Measurements from ENCODE around the gene RPL7L1.

RPL7L1 gene

DNA sequence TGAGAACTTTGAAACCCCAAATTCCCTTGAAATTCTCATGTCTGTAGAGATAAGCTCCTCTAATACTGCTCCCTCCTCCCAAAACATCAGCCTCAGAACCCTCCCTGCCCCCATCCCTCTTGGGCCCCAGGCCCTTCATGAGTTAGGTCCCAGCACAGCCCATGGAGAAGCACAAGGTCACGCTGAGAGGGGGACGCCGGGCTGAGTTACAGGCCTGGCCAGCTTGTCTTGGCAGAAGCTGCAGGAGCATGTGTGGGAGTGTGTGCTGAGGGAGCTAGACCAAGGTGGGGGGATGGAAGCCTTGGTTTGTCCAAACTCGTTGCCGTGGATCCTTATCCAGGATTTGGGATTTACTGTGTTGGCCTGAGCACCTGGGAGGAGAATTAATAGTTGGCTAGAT is 27.9 kb downstream of the RPL7L1 start:
- H3K36me3 ChIP-seq (ENCODE audit: control insufficient read depth, insufficient read depth, low read length): no peaks in the 10 kb centered on the region
- H3K4me1 ChIP-seq (ENCODE audit: control insufficient read depth, insufficient read depth, low read length, poor library complexity, severe bottlenecking): peaks cover 5% of the 10 kb centered on the region
- peaks cover 10% of the 10 kb centered on the region for H3K27me3 ChIP-seq (replicated peaks; ENCODE audit: control insufficient read depth, insufficient read depth, low read length, poor library complexity, severe bottlenecking)
- no peak overlapping the region for H3K27ac ChIP-seq (ENCODE audit: insufficient read depth, low read length, poor library complexity, severe bottlenecking)
- H3K4me3 ChIP-seq (ENCODE audit: insufficient read depth, low read depth, low read length, poor library complexity, severe bottlenecking): no peak overlapping the region
- no peak for DNase-seq
- no peaks in the 10 kb centered on the region for H3K9me3 ChIP-seq (ENCODE audit: control insufficient read depth, low read length)

- H3K9me3 ChIP-seq (ENCODE audit: control insufficient read depth, low read length): no peaks in the 10 kb centered on the region
- no peak overlapping the region for H3K27ac ChIP-seq (ENCODE audit: insufficient read depth, low read length, poor library complexity, severe bottlenecking)
- H3K4me1 ChIP-seq (ENCODE audit: control insufficient read depth, insufficient read depth, low read length, poor library complexity, severe bottlenecking): peaks cover 5% of the 10 kb centered on the region
- no peak for DNase-seq
- H3K36me3 ChIP-seq (ENCODE audit: control insufficient read depth, insufficient read depth, low read length): no peaks in the 10 kb centered on the region
- no peak overlapping the region for H3K4me3 ChIP-seq (ENCODE audit: insufficient read depth, low read depth, low read length, poor library complexity, severe bottlenecking)
- peaks cover 13% of the 10 kb centered on the region for H3K27me3 ChIP-seq (replicated peaks; ENCODE audit: control insufficient read depth, insufficient read depth, low read length, poor library complexity, severe bottlenecking)
These were observed 30.4 kb downstream of the RPL7L1 start for GRCh38 chr6:42909835-42910234.

DNA sequence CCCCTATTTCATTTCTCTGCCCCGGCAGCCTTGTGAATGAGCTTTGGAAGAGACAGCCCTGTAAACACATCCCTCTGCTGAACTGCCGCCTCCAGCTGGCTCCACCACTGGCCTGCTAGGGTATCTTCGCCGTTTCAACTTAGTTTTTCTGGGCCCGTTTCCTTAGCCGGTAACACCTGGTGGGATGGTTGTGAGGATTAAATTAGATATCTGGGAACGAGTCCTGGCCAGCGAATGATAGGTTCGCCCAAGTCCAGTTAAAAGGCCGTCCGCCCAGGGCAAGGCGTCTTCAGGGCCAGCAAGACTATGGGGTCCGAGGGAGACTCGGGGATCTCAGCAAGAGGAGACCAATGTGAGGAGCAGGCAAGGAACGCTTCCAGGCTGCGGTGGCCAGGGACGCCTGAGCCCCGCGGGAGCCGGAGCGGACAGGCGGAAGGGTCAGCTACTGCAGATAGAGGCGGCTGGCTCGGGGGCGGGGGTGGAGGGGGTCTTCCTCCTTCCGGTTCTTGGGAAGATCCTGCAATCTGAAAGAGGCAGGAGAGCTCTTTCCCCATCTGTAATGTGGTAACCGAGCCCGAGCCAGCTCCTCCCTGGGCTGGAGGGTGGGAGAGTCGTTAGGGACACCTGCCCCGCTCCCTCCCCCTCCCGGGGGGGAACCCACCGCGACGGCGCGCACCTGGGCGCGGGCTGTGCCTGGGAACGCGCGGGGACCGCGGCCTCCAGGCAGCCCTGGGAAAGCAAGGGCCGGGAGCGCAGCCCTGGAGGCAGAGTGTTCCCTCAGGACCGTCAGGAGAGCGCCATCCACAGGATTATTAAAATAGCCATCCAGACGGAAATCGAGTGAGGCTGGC is 32.0 kb downstream of the RPL7L1 start:
- DNase-seq: no peak
- Histone ChIP-seq H3K27ac (ENCODE audit: insufficient read depth, low read length, poor library complexity, severe bottlenecking) (no peak overlapping the region), H3K27me3 (replicated peaks; ENCODE audit: control insufficient read depth, insufficient read depth, low read length, poor library complexity, severe bottlenecking) (peaks cover 13% of the 10 kb centered on the region), H3K9me3 (ENCODE audit: control insufficient read depth, low read length) (no peaks in the 10 kb centered on the region), H3K36me3 (ENCODE audit: control insufficient read depth, insufficient read depth, low read length) (no peaks in the 10 kb centered on the region), H3K4me1 (ENCODE audit: control insufficient read depth, insufficient read depth, low read length, poor library complexity, severe bottlenecking) (peaks cover 5% of the 10 kb centered on the region), H3K4me3 (ENCODE audit: insufficient read depth, low read depth, low read length, poor library complexity, severe bottlenecking) (no peak overlapping the region)

- H3K4me3 ChIP-seq (ENCODE audit: insufficient read depth, low read depth, low read length, poor library complexity, severe bottlenecking): no peak overlapping the region
- DNase-seq: no peak
- H3K27ac ChIP-seq (ENCODE audit: insufficient read depth, low read length, poor library complexity, severe bottlenecking): no peak overlapping the region
- no peaks in the 10 kb centered on the region for H3K9me3 ChIP-seq (ENCODE audit: control insufficient read depth, low read length)
- H3K27me3 ChIP-seq (replicated peaks; ENCODE audit: control insufficient read depth, insufficient read depth, low read length, poor library complexity, severe bottlenecking): peaks cover 13% of the 10 kb centered on the region
- H3K36me3 ChIP-seq (ENCODE audit: control insufficient read depth, insufficient read depth, low read length): no peaks in the 10 kb centered on the region
- H3K4me1 ChIP-seq (ENCODE audit: control insufficient read depth, insufficient read depth, low read length, poor library complexity, severe bottlenecking): peaks cover 5% of the 10 kb centered on the region
These were observed 35.1 kb downstream of the RPL7L1 start for GRCh38 chr6:42914546-42914945.

DNA sequence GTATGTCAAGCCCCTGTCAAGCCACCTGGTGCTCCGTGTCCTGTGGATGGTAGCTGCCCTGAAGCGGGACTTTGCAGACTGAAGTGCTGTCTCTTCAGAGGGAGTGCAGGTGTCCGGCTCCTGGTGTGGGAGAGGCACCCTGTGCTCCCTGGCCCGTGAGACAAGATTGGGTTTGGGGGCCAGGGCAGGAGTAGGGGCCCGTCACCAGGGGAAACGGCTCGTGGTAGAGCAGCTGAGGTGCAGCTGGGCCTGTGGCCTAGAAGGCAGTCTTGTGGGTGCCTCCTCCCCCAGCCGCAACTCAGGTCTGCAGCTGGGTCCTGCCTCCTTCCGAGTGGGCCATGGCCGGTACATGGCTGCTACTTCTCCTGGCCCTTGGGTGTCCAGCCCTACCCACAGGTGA is 36.3 kb downstream of the RPL7L1 start, which contains the start of gene PTCRA:
Gene PTCRA (plus strand): TSS at position 322 of the 400 bp plus-strand sequence. CDS start 17 bp downstream, at position 339.
- no peak within 1 kb of the TSS for H3K27ac ChIP-seq (ENCODE audit: insufficient read depth, low read length, poor library complexity, severe bottlenecking)
- no peaks in the 10 kb centered on the region for H3K9me3 ChIP-seq (ENCODE audit: control insufficient read depth, low read length)
- peaks cover 13% of the 10 kb centered on the region for H3K27me3 ChIP-seq (replicated peaks; ENCODE audit: control insufficient read depth, insufficient read depth, low read length, poor library complexity, severe bottlenecking)
- no peak within 1 kb of the TSS for H3K4me3 ChIP-seq (ENCODE audit: insufficient read depth, low read depth, low read length, poor library complexity, severe bottlenecking)
- H3K4me1 ChIP-seq (ENCODE audit: control insufficient read depth, insufficient read depth, low read length, poor library complexity, severe bottlenecking): peaks cover 5% of the 10 kb centered on the region
- DNase-seq: no peak
- no peaks in the 10 kb centered on the region for H3K36me3 ChIP-seq (ENCODE audit: control insufficient read depth, insufficient read depth, low read length)

- Histone ChIP-seq H3K4me1 (ENCODE audit: control insufficient read depth, insufficient read depth, low read length, poor library complexity, severe bottlenecking) (peaks cover 5% of the 10 kb centered on the region), H3K36me3 (ENCODE audit: control insufficient read depth, insufficient read depth, low read length) (no peaks in the 10 kb centered on the region), H3K27ac (ENCODE audit: insufficient read depth, low read length, poor library complexity, severe bottlenecking) (no peak overlapping the region), H3K4me3 (ENCODE audit: insufficient read depth, low read depth, low read length, poor library complexity, severe bottlenecking) (no peak overlapping the region), H3K27me3 (replicated peaks; ENCODE audit: control insufficient read depth, insufficient read depth, low read length, poor library complexity, severe bottlenecking) (peaks cover 11% of the 10 kb centered on the region), H3K9me3 (ENCODE audit: control insufficient read depth, low read length) (no peaks in the 10 kb centered on the region)
- no peak for DNase-seq
These were observed 36.9 kb downstream of the RPL7L1 start for GRCh38 chr6:42916288-42916687.

DNA sequence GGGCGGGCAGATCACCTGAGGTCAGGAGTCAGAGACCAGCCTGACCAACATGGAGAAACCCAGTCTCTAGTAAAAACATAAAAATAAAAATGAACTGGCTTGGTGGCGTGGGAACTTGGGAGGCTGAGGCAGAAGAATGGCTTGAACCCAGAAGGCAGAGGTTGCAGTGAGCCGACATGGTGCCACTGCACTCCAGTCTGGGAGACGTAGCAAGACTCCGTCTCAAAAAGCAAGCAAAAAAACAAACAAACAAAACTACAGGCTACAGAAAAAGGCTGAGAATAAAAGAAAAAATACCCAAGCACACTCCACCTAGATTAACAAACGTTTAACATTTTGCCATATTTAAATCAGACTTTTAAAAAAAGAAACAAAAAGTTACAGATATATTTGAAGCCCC is 42.4 kb downstream of the RPL7L1 start:
- Histone ChIP-seq H3K4me1 (ENCODE audit: control insufficient read depth, insufficient read depth, low read length, poor library complexity, severe bottlenecking) (no peaks in the 10 kb centered on the region), H3K4me3 (ENCODE audit: insufficient read depth, low read depth, low read length, poor library complexity, severe bottlenecking) (no peak overlapping the region), H3K27ac (ENCODE audit: insufficient read depth, low read length, poor library complexity, severe bottlenecking) (no peak overlapping the region), H3K9me3 (ENCODE audit: control insufficient read depth, low read length) (no peaks in the 10 kb centered on the region), H3K36me3 (ENCODE audit: control insufficient read depth, insufficient read depth, low read length) (no peaks in the 10 kb centered on the region), H3K27me3 (replicated peaks; ENCODE audit: control insufficient read depth, insufficient read depth, low read length, poor library complexity, severe bottlenecking) (no peaks in the 10 kb centered on the region)
- no peak for DNase-seq

GRCh38 chr6:42923666-42924065 is 44.2 kb downstream of the RPL7L1 start:
- no peak overlapping the region for H3K27ac ChIP-seq (ENCODE audit: insufficient read depth, low read length, poor library complexity, severe bottlenecking)
- H3K9me3 ChIP-seq (ENCODE audit: control insufficient read depth, low read length): no peaks in the 10 kb centered on the region
- no peaks in the 10 kb centered on the region for H3K4me1 ChIP-seq (ENCODE audit: control insufficient read depth, insufficient read depth, low read length, poor library complexity, severe bottlenecking)
- no peaks in the 10 kb centered on the region for H3K27me3 ChIP-seq (replicated peaks; ENCODE audit: control insufficient read depth, insufficient read depth, low read length, poor library complexity, severe bottlenecking)
- H3K4me3 ChIP-seq (ENCODE audit: insufficient read depth, low read depth, low read length, poor library complexity, severe bottlenecking): no peak overlapping the region
- DNase-seq: no peak
- no peaks in the 10 kb centered on the region for H3K36me3 ChIP-seq (ENCODE audit: control insufficient read depth, insufficient read depth, low read length)

DNA sequence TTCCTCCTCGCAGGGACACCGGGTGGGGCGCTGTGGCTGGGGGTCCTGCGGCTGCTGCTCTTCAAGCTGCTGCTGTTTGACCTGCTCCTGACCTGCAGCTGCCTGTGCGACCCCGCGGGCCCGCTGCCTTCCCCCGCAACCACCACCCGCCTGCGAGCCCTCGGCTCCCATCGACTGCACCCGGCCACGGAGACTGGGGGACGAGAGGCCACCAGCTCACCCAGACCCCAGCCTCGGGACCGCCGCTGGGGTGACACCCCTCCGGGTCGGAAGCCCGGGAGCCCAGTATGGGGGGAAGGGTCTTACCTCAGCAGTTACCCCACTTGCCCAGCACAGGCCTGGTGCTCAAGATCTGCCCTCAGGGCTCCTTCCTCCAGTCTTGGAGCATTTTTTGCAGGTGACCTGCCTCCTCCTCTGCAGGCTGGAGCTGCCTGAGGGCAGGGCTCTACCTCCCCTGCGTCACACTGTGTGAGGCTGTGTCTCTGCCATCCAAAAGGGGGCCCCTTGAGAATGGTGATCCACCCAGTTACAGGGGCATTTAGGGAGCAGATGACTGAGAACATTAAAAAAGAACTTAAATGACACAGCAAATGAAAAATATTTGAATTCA is 45.9 kb downstream of the RPL7L1 start:
- Histone ChIP-seq H3K36me3 (ENCODE audit: control insufficient read depth, insufficient read depth, low read length) (no peaks in the 10 kb centered on the region), H3K4me3 (ENCODE audit: insufficient read depth, low read depth, low read length, poor library complexity, severe bottlenecking) (no peak overlapping the region), H3K9me3 (ENCODE audit: control insufficient read depth, low read length) (no peaks in the 10 kb centered on the region), H3K4me1 (ENCODE audit: control insufficient read depth, insufficient read depth, low read length, poor library complexity, severe bottlenecking) (peaks cover 3% of the 10 kb centered on the region), H3K27me3 (replicated peaks; ENCODE audit: control insufficient read depth, insufficient read depth, low read length, poor library complexity, severe bottlenecking) (no peaks in the 10 kb centered on the region), H3K27ac (ENCODE audit: insufficient read depth, low read length, poor library complexity, severe bottlenecking) (no peak overlapping the region)
- DNase-seq: no peak

Data from effector memory CD4-positive, alpha-beta T cell (primary cell).